ENCODE data around the gene NCOA6. TPM values are rescaled to one million over a fixed set of nuclear protein-coding genes. Genes with fewer than 3 reads are reported as not detected.
"Not testable (repeated sequence)": the region's sequence is repeated elsewhere in the genome, so short reads cannot be mapped to it uniquely, and the experiment has no call there.

NCOA6 gene
- total RNA-seq, 1 experiment from 2014 or later: 35.1 TPM

DNA sequence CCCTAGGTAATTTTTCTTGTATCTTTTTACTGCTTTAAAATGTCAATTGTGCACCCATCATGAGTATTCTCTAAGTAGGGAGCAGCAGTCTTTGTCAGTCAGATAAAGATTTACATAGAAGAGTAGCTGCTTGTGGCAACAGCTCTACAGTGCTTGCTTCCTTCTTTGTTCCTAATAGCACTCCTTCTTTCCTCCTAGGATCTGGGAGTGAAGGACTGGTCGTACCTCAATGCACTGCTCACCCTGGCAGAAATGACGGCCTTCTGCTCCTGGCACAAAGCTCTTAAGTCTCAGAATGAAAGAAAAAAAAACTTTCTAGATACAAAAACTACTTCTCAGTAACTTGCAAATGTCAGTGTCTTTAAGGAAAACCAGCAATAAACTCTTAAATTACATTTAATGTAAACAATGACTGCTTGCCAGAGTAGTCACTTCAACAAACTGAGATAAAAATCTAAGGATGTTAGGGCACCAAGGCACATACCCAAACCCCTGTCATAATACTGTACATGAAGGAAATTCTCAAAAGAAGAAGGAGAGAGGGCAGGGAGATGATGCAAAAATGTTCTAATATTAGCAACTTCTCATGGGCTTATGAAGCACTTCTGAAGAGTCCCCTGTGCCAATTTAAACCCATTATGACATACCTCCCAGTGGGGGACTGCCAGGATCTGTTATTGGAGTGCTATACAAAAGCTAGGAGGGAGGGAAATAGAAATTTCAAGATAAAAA is 34.0 kb downstream of the NCOA6 start:
- intact Hi-C loops (cut with micrococcal nuclease; ENCODE audit: unreplicated experiment): no loop called here
- Histone ChIP-seq H4K20me1 (ENCODE audit: insufficient read depth) (peaks cover 21% of the 10 kb centered on the region; the same call in 1 of the 2 replicates), H3K27ac (peak overlapping the region; percentile 58), H3K9me3 (ENCODE audit: insufficient read depth, low read depth) (no peaks in the 10 kb centered on the region), H3K4me2 (no peak overlapping the region), H3K36me3 (ENCODE audit: low read depth) (0 out of 2 replicates have a peak, but pooled peaks cover 3% of the 10 kb centered on the region), H3K4me1 (replicated peaks; ENCODE audit: insufficient read depth) (peaks cover 14% of the 10 kb centered on the region), H3F3A (ENCODE audit: insufficient read depth, low read depth) (peaks cover 4% of the 10 kb centered on the region; the same call in 1 of the 2 replicates), H3K27me3 (ENCODE audit: insufficient read depth, low read depth) (no peaks in the 10 kb centered on the region), H3K4me3 (no peak overlapping the region), H3K79me2 (ENCODE audit: low read depth) (peaks cover 29% of the 10 kb centered on the region), H2AFZ (no peak overlapping the region), H3K9me2 (ENCODE audit: insufficient read depth) (no peaks in the 10 kb centered on the region)
- peak in 1 of 2 experiments; percentile 36 for DNase-seq
- no TSS peak for BruUV-seq (replicated peaks)
- no peak for TF ChIP-seq EZH2 (IDR thresholded peaks at IDR 0.05; ENCODE audit: low read depth)
- TF ChIP-seq CTCF (conservative IDR thresholded peaks at IDR 0.05): no peak
- POLR2A ChIA-PET (ENCODE audit: unreplicated experiment): no interaction called here
- CTCF ChIA-PET: no interaction called here

DNA sequence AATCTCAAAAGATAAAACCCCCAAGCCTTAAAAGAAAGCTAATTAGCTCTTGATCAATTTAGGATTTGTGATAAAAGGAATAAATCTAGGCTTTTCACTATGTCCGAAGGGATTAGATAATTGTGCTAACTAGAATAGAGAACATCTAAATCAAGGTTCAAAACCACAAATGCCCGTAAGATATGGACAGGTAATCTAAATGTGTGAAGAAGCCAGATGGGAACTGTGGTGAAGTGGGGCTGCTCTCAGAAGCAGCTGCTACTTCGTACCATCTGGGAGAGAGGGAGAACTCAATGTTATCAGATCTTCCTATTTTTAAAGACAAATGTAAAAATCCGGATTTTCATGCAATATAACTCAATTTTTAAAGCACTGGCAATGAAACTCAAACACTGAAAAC is 44.2 kb downstream of the NCOA6 start:
- ChIA-PET POLR2A (ENCODE audit: unreplicated experiment) (no interaction called here), CTCF (no interaction called here)
- no peak for DNase-seq
- Histone ChIP-seq H3K9me2 (ENCODE audit: insufficient read depth) (no peaks in the 10 kb centered on the region), H3K27me3 (ENCODE audit: insufficient read depth, low read depth) (no peaks in the 10 kb centered on the region), H3K79me2 (ENCODE audit: low read depth) (no peaks in the 10 kb centered on the region), H2AFZ (no peak overlapping the region), H3K36me3 (ENCODE audit: low read depth) (no peaks in the 10 kb centered on the region), H3K27ac (no peak overlapping the region), H3K4me1 (replicated peaks; ENCODE audit: insufficient read depth) (no peaks in the 10 kb centered on the region), H3K4me2 (no peak overlapping the region), H4K20me1 (ENCODE audit: insufficient read depth) (no peaks in the 10 kb centered on the region; the same call in 1 of the 2 replicates), H3F3A (ENCODE audit: insufficient read depth, low read depth) (no peaks in the 10 kb centered on the region), H3K4me3 (no peak overlapping the region), H3K9me3 (ENCODE audit: insufficient read depth, low read depth) (no peaks in the 10 kb centered on the region)
- TF ChIP-seq CTCF (conservative IDR thresholded peaks at IDR 0.05) (no peak), EZH2 (IDR thresholded peaks at IDR 0.05; ENCODE audit: low read depth) (no peak)
- intact Hi-C loops (cut with micrococcal nuclease; ENCODE audit: unreplicated experiment): no loop called here
- no TSS peak for BruUV-seq (replicated peaks)

DNA sequence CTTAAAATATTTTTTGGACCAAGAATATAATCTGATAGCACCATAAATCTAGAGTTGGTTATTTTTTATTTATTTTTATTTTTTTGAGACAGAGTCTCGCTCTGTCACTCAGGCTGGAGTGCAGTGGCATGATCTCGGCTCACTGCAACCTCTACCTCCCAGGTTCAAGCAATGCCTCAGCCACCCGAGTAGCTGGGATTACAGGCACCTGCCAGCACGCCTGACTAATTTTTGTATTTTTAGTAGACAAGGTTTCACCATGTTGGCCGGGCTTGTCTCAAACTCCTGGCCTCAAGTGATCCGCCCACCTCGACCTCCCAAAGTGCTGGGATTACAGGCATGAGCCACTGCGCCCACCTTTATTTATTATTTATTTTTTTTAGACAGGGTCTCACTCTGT is 45.2 kb downstream of the NCOA6 start:
- H4K20me1 ChIP-seq (ENCODE audit: insufficient read depth); H3K4me1 ChIP-seq (replicated peaks; ENCODE audit: insufficient read depth); H3K79me2 ChIP-seq (ENCODE audit: low read depth); H3K4me3 ChIP-seq; H3K27me3 ChIP-seq (ENCODE audit: insufficient read depth, low read depth); H3K9me2 ChIP-seq (ENCODE audit: insufficient read depth); CTCF ChIA-PET; H3F3A ChIP-seq (ENCODE audit: insufficient read depth, low read depth); H3K9me3 ChIP-seq (ENCODE audit: insufficient read depth, low read depth); BruUV-seq (replicated peaks); H3K4me2 ChIP-seq; H2AFZ ChIP-seq; intact Hi-C loops (cut with micrococcal nuclease; ENCODE audit: unreplicated experiment); DNase-seq; H3K36me3 ChIP-seq (ENCODE audit: low read depth); H3K27ac ChIP-seq: not testable (repeated sequence)
- POLR2A ChIA-PET (ENCODE audit: unreplicated experiment): interaction anchor here (0.7 kb wide), 1 partner anchor 197 kb away, joined by 5 read pairs; no protein-coding TSS in a partner anchor

Measured in PC-9 (cell line).